Activated CD8-positive, alpha-beta T cell treated with anti-CD3 and anti-CD28 coated beads, Interleukin-2, amount 10 ng/mL, durations not matched to agents 7 days and 5 days (primary cell): ENCODE results near the gene MGAT2. TPM values are rescaled to one million over a fixed set of nuclear protein-coding genes. Genes with fewer than 3 reads are reported as not detected.

Experiments used
- ATAC-seq: fragments of 150-1000 bp; cut with Tn5 transposase; one replicate; pipeline ENCODE4 v1.10.0; 2021; ENCODE audit warnings: moderate library complexity
- CTCF ChIA-PET: fragments of 350-600 bp; sonication (Branson Sonifier 250); formaldehyde crosslinking; loops from one replicate; lab custom pipeline; 2021; ENCODE audit warnings: antibody characterized with exemption; lab: Charles Lee
- POLR2A ChIA-PET: fragments of 350-600 bp; sonication (Branson Sonifier 250); formaldehyde crosslinking; loops from one replicate; lab custom pipeline; 2021; ENCODE audit warnings: antibody characterized with exemption; lab: Charles Lee
- DNase-seq: peaks from one replicate; pipeline ENCODE4 v3.0.0-alpha.2; 2020
- H3K27ac Mint-ChIP-seq: one replicate; pipeline ENCODE4 v1.8.0; 2021; ENCODE audit warnings: mild to moderate bottlenecking, mixed read lengths
- H3K27me3 Mint-ChIP-seq: one replicate; pipeline ENCODE4 v1.8.0; 2021; ENCODE audit warnings: low read depth, mixed read lengths
- H3K36me3 Mint-ChIP-seq: one replicate; pipeline ENCODE4 v1.8.0; 2021; ENCODE audit warnings: low read depth, mixed read lengths
- H3K4me1 Mint-ChIP-seq: one replicate; pipeline ENCODE4 v1.8.0; 2021; ENCODE audit warnings: low read depth, mixed read lengths
- H3K4me3 Mint-ChIP-seq: one replicate; pipeline ENCODE4 v1.8.0; 2021; ENCODE audit warnings: mild to moderate bottlenecking, mixed read lengths
- H3K9me3 Mint-ChIP-seq: one replicate; pipeline ENCODE4 v1.8.0; 2022; ENCODE audit warnings: mixed read lengths; ENCODE audit not compliant: insufficient read depth
- total RNA-seq, 2 experiments: library from RNA; stranded (reverse); gene quantifications; one replicate each; pipeline ENCODE4 v1.2.3, GENCODE V29; 2021

The MGAT2 gene
- total RNA-seq, 2 experiments from 2014 or later, result 55.1 to 57.4 TPM

GRCh38 chr14:49659526-49660455 is 39.2 kb downstream of the MGAT2 start:
- Mint-ChIP-seq H3K27ac (no peak overlapping the region), H3K27me3 (no peaks in the 10 kb centered on the region), H3K9me3 (no peaks in the 10 kb centered on the region), H3K4me3 (no peak overlapping the region), H3K4me1 (no peaks in the 10 kb centered on the region), H3K36me3 (peaks cover 21% of the 10 kb centered on the region)
- DNase-seq, result no peak
- POLR2A ChIA-PET, result no interaction called here
- CTCF ChIA-PET, result no interaction called here
- ATAC-seq, result no peak

GRCh38 chr14:49670475-49670874 is 49.9 kb downstream of the MGAT2 start:
- Mint-ChIP-seq H3K27me3 (no peaks in the 10 kb centered on the region), H3K9me3 (no peaks in the 10 kb centered on the region), H3K4me3 (no peak overlapping the region), H3K4me1 (no peaks in the 10 kb centered on the region), H3K27ac (no peak overlapping the region), H3K36me3 (peaks cover 45% of the 10 kb centered on the region)
- CTCF ChIA-PET, result no interaction called here
- ATAC-seq (no peak), DNase-seq (no peak)
- POLR2A ChIA-PET, result no interaction called here

Other genes with a start within 250 kb of the MGAT2 start
- gene RPS29, start 34.4 kb upstream of the MGAT2 start, total RNA-seq, result 1,000 to 10,000 TPM; 1,224 to 1,602 TPM
- gene LRR1, start 21.9 kb upstream of the MGAT2 start, total RNA-seq, result 10 to 100 TPM; 63.1 to 65.0 TPM
- gene RPL36AL, start 173 bp upstream of the MGAT2 start, total RNA-seq, result 100 to 1,000 TPM; 229 to 241 TPM
- gene DNAAF2, start 14.4 kb downstream of the MGAT2 start, total RNA-seq, result 10 to 100 TPM in 1 of 2 experiments, 1 to 10 TPM in 1; 9.3 to 10.2 TPM
- gene POLE2, start 67.4 kb downstream of the MGAT2 start, total RNA-seq, result 10 to 100 TPM; 39.3 to 41.3 TPM
- gene KLHDC1, start 72.3 kb downstream of the MGAT2 start, total RNA-seq, result 1 to 10 TPM in 1 of 2 experiments, under 1 TPM in 1; 0.95 to 1.5 TPM
- gene KLHDC2, start 147.4 kb downstream of the MGAT2 start, total RNA-seq, result 10 to 100 TPM; 24.9 to 25.5 TPM
- 10 to 100 TPM; 75.6 to 78.9 TPM for gene NEMF, start 232.0 kb downstream of the MGAT2 start, total RNA-seq